Hypothalamus (tissue), 51 donors: Measurements from ENCODE around the gene BAHCC1.
A peak's percentile ranks its signal among the peaks of the same experiment; 100 is the strongest.

Experiments
- DNase-seq, 51 donors: peaks; one replicate each; lab custom pipeline; 2025; lab: John Stamatoyannopoulos, UW

The BAHCC1 gene

GRCh38 chr17:81385320-81386111, 9.7 kb upstream of the BAHCC1 start:
- peak; percentile 54 to 99 (median 93) for DNase-seq

- peak in 2 of 51 donors; percentile 57 to 80 for DNase-seq
Measured at GRCh38 chr17:81386141-81386645, 9.1 kb upstream of the BAHCC1 start.

- peak in 38 of 51 donors; percentile 34 to 85 (median 72) for DNase-seq
Measured at GRCh38 chr17:81386646-81387099, 8.6 kb upstream of the BAHCC1 start.

DNA sequence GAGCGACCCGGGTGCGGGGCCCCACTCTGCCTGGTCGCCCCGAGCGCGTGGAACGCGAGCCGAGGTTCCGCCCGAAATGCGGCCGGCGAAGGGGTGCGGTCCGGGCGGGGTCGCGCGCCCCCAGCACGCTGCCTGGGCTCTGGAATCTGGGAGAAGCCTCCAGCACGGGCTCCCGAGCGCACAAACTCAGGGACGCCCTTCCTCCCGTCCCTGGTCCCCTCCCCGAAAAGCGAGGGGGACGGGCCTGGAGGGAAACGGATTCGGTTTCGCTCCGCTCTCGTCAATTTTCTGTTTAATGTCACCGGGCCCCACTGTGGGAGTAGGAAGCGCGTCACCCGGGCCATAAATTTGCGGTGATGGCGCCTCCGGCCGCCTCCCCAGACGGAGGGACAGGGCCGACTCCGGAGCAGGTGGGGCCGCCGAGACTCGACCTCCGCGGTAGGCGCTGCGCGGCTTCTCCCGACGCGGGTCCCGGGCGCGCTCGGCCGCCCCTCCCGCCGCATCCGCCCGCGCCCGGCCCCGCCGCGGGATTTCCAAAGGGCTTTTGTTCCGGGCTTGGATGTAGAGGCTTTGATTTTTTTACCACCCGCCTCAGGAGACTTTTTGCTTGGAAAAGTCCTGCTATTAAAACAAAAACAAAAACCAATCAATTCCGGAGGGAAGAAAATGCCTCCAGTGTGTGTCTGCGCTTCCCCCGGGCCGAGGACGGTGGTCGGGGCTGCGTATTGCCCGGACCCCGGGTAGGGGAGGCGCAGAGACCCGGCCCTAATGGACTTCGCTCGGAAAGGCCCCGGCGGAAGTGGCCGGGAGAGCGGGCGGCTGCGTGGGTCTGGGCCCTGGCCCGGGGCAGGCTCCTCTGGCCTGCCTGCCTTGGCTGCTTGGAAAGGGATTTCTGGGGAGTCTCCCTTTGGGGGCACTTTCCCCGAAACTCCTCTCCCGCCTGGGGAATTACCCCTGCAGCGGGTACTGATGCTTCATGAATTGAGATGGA, 7.9 kb upstream of the BAHCC1 start:
- peak in 26 of 51 donors; percentile 31 to 84 (median 60) for DNase-seq

DNA sequence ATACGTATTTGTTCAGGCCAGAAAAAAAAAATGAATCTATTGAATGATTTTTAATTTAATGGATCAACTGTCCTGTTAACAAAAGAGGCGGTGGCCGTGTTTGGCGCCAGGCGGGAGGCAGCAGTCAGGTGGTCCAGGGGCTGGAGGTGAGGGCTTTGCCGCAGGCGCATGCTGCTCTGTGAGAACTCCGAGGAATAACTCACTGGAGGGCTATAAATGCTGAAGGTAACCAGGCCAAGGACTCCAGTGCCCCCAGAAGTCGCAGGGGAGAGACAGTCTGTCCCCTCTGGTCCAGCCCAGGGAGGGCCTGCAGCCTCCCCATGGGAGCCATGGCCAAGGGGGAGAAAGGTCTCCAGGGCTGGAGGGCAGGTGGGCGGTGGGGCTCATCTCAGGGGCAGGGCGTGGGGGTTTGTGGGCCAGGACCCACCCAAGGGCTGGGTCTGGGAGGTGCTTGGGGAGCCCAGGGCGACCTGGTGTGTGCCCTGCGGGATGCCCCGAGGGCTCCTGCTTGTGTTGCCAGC, 7.1 kb upstream of the BAHCC1 start:
- DNase-seq: peak in 3 of 51 donors; percentile 25 to 68 (median 43)

DNA sequence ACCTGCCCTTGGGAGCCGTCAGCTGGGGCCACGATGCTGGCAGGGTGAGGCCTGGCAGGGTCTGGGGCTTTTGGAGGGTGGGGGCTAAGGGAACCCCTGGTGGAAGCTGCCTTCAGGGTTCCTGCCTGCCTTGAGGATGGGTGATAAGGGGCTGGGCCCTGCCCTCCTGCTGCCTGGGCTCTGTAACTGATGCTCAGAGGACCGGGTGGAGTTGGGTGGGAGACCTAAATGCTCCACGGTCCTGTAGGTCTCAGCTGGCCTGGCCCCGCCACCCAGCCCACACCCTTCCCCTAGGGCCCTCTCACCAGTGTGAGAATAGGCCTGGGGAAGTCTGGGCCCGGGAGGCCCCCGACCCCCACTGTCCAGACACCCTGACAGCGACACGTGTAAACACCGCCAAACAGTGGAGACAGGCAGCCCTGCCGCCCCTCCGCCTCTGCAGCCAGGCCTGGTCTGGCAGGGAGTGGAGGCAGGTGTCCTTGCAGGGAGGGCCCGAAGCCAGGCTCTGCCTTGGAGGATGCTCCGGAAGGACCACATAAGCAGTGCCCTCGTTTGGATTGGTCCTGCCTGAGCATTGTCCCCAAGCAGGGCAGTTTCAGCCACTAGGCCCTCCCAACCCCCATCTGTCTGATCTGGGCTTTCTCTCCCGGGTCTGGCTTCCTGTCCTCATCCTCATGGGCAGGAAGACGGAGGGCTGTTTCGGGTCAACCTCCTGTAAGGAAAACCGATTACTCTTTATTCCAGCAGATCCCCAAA, 6.5 kb upstream of the BAHCC1 start:
- peak in 42 of 51 donors; percentile 31 to 78 (median 59) for DNase-seq

- DNase-seq: no peak
Measured at GRCh38 chr17:81389585-81389984, 5.7 kb upstream of the BAHCC1 start.

DNA sequence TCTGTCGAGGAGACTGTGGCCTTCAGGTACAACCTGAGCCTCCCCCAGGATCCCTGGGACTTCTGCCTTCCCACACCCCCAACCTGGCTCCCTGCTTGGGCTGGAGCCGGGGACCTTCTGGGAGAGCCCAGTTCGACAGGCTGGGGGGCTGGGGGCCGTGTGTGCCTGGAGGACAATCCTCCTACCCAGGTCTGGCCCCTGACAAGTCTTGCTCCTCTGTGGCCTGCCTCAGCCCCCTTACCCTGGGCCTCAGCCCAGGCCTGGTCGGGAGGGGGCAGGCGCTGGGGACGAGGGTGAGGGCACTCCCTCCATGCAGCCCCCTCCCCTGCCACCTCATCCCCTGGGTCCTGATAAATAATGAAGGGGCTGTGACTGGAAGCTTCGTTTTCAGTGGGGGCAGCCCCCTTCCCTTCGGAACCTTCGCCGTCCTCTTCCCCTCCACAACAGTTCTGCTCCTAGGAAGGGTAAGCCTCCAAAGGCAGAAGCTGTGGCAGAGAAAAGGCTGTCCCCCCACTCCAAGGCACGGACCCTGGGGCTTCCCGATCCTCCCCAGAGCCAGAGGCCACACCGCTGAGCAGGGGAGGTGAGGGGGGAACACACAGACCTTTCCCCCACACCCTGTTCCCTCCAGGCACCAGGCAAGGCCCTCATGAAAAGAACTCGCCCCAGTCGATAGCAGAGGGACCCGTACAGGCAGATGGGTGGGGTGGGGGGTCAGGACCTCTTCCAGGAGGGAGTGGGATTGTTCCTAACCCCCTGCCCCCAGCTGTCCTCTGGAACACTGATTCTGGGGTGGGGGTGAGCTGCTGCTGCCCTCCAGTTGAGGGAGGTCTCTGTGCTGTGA, 5.0 kb upstream of the BAHCC1 start:
- no peak for DNase-seq

DNA sequence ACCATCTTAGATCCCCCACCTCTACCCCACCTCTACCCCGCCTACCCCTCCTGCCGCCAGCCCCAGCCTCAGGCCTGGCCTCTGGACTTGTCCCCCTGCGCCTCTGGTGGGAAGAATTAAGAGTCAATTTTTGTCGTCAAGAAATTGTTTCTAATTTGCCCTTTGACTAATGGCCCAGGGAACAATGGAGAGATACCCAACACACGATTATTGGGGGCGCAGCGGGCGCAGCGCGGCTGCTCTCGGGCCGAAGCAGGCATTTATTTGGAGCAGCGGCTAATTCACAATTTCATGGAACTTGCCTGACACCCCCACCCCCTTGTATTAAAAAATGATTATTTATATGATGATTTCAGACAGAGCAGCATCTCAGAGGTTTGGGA, 4.4 kb upstream of the BAHCC1 start:
- no peak for DNase-seq

DNA sequence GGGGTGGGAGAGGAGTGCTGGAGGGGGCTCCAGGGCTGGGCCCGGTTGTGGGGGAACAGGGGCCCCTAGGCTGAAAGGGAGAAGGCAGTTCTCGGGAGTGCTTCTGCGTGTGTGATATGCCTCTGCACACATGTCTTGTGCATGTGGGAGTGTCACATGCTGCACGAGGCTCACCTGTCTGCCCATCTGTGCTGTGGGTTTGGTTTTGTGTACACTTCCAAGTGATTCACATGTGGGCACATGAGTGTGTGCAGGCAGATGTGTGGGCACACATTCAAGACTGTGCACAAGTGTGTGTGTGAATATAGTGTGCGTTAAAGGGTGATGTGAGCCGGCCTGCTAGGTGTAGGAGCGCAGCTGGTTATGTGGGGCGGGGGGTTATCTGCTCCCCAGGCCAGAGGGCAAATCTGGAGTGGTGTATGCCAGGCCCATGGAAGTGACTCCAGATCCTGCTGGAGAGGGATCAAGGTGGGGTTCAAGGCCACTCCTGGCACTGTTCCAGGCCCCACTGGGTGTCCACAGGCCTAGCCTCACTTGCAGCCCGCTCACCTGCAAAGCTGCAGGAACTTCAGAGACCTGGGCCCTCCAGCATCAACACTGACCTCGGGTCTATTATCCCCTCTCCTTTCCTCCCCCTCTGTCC, 3.8 kb upstream of the BAHCC1 start:
- peak in 4 of 51 donors; percentile 14 to 49 (median 40) for DNase-seq

- peak in 22 of 51 donors; percentile 20 to 62 (median 37) for DNase-seq
Measured at GRCh38 chr17:81391936-81392908, 3.0 kb upstream of the BAHCC1 start.

GRCh38 chr17:81392909-81393654, 2.2 kb upstream of the BAHCC1 start:
- DNase-seq: peak in 10 of 51 donors; percentile 14 to 78 (median 36)

- peak; percentile 89 to 100 (median 99) for DNase-seq
Measured at GRCh38 chr17:81393684-81394376, 1.4 kb upstream of the BAHCC1 start.

DNA sequence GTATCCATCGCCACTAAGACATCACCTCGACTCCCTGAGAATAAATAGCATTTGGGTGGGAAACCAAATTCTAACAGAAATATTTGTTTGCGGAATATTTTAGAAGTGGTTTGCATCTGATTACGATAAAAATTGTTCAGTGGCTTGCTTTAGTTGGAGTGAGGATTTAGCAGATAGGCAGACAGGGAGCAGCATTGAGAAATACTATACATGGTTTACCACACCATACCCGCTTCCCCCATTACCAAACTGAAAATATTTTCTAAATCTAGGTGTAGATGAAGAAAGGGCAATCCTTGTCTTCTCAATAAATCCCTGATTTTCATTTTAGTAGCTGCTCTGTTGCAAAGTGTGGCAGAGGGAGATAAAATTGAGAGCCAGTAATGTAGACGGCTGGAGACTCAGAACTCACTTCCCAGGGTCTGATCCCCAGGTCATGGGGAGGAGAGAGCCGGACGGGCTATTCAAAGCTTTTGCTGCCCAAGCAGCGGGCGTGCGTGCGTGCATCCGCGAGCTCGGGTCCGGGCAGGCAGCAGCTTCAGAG, 808 bp upstream of the BAHCC1 start:
- peak in 1 of 51 donors; percentile 85 for DNase-seq

GRCh38 chr17:81395600-81396277, 482 bp downstream of the BAHCC1 start:
- peak in 4 of 51 donors; percentile 31 to 47 (median 39) for DNase-seq
